Neural progenitor cell (in vitro differentiated cells): ENCODE results near the gene WSCD1. TPM values are rescaled to one million over a fixed set of nuclear protein-coding genes. Genes with fewer than 3 reads are reported as not detected.

Experiments
- DNase-seq: peaks from one replicate; pipeline ENCODE4 v3.0.0-alpha.2; 2016; ENCODE audit warnings: low spot score
- H2AFZ ChIP-seq: fragments of 200-600 bp; sonication (generic); replicated peaks from 2 replicates; pipeline ENCODE4 v1.6.1; 2016; ENCODE audit warnings: antibody characterized with exemption
- H3F3A ChIP-seq: fragments of 200-600 bp; sonication (generic); 2 replicates; pipeline ENCODE4 v1.6.1; 2016; ENCODE audit warnings: antibody characterized with exemption, low read depth
- H3K27ac ChIP-seq: fragments of 200-600 bp; sonication (generic); 2 replicates; pipeline ENCODE4 v1.5.1; 2016; ENCODE audit warnings: mild to moderate bottlenecking
- H3K27me3 ChIP-seq: fragments of 200-600 bp; sonication (generic); 2 replicates; pipeline ENCODE4 v1.6.1; 2016; ENCODE audit warnings: mild to moderate bottlenecking, moderate library complexity
- H3K36me3 ChIP-seq: fragments of 200-600 bp; sonication (generic); 2 replicates; pipeline ENCODE4 v1.5.1; 2016
- H3K4me1 ChIP-seq: fragments of 200-600 bp; sonication (generic); 2 replicates; pipeline ENCODE4 v1.6.1; 2016; ENCODE audit warnings: mixed run types
- H3K4me2 ChIP-seq: fragments of 200-600 bp; sonication (generic); 2 replicates; pipeline ENCODE4 v1.6.1; 2016
- H3K4me3 ChIP-seq: fragments of 200-600 bp; sonication (generic); 2 replicates; pipeline ENCODE4 v1.5.1; 2016
- H3K79me2 ChIP-seq: fragments of 200-600 bp; sonication (generic); 2 replicates; pipeline ENCODE4 v1.6.1; 2016; ENCODE audit warnings: low read depth
- H3K9ac ChIP-seq: fragments of 200-600 bp; sonication (generic); 2 replicates; pipeline ENCODE4 v1.6.1; 2016
- H3K9me3 ChIP-seq: fragments of 200-600 bp; sonication (generic); 2 replicates; pipeline ENCODE4 v1.5.1; 2016; ENCODE audit warnings: low read depth
- H4K20me1 ChIP-seq: fragments of 200-600 bp; sonication (generic); 2 replicates; pipeline ENCODE4 v1.6.1; 2016; ENCODE audit warnings: low read depth
- H3K27ac Mint-ChIP-seq: 3 replicates; pipeline ENCODE4 v1.8.0; 2021; ENCODE audit warnings: mixed read lengths
- H3K27me3 Mint-ChIP-seq: 2 replicates; pipeline ENCODE4 v1.8.0; 2022; ENCODE audit warnings: low read depth, mild to moderate bottlenecking, inconsistent platforms, moderate library complexity, mixed read lengths; ENCODE audit not compliant: insufficient read depth
- H3K36me3 Mint-ChIP-seq: 3 replicates; pipeline ENCODE4 v1.8.0; 2021; ENCODE audit warnings: mixed read lengths
- H3K4me1 Mint-ChIP-seq: 3 replicates; pipeline ENCODE4 v1.8.0; 2021; ENCODE audit warnings: mixed read lengths
- H3K4me3 Mint-ChIP-seq: 3 replicates; pipeline ENCODE4 v1.8.0; 2021; ENCODE audit warnings: mild to moderate bottlenecking, moderate library complexity, mixed read lengths
- H3K9me3 Mint-ChIP-seq: 3 replicates; pipeline ENCODE4 v1.8.0; 2020; ENCODE audit warnings: mixed read lengths
- CTCF ChIP-seq: fragments of 200-600 bp; sonication (generic); IDR thresholded peaks from 2 replicates; pipeline ENCODE4 v1.5.1; 2017; ENCODE audit warnings: antibody characterized with exemption, mild to moderate bottlenecking
- EZH2 ChIP-seq: fragments of 200-600 bp; sonication (generic); IDR thresholded peaks from 2 replicates; pipeline ENCODE4 v1.6.1; 2017; ENCODE audit warnings: antibody characterized with exemption, mild to moderate bottlenecking, moderate library complexity
- EZH2phosphoT487 ChIP-seq: fragments of 200-600 bp; sonication (generic); IDR thresholded peaks from 2 replicates; pipeline ENCODE4 v1.6.1; 2017; ENCODE audit warnings: antibody characterized with exemption
- total RNA-seq: library from RNA; depleted of rRNA; stranded (reverse); fragments of >200 nt; gene quantifications from 2 replicates; pipeline ENCODE4 v1.2.3, GENCODE V29; 2015; ENCODE audit warnings: low replicate concordance

WSCD1 gene
- total RNA-seq, 1 donor from 2014 or later: 20.2 TPM

DNA sequence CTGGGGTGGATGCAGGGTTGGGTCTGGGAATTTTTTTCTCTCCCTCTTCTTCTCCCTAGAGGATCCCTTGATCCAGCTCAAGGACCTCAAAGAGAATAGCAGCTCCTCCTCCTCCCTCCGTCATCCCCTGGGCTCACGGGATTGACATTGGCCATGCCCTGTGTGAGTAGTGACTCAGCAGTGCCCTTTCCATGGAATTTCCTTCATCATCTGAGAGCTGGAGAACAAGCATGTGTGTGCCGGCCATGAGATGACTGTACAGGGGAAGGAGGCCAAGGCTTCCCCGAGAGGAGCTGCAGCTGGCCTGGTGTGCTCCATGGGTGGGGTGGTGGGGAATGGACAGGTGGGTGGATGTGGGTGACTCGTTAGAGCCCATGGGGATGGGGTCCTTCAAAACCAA lies 8.9 kb upstream of the WSCD1 start:
- Histone ChIP-seq H3F3A (no peaks in the 10 kb centered on the region), H3K27me3 (no peaks in the 10 kb centered on the region), H4K20me1 (no peaks in the 10 kb centered on the region), H3K9ac (no peak overlapping the region), H3K9me3 (no peaks in the 10 kb centered on the region), H3K79me2 (no peaks in the 10 kb centered on the region), H2AFZ (no peak overlapping the region), H3K4me1 (peaks cover 4% of the 10 kb centered on the region), H3K36me3 (no peaks in the 10 kb centered on the region), H3K27ac (no peak overlapping the region), H3K4me2 (no peak overlapping the region), H3K4me3 (no peak overlapping the region)
- H3K9me3 Mint-ChIP-seq: peaks cover 6% of the 10 kb centered on the region
- H3K27ac Mint-ChIP-seq: peak overlapping the region; percentile 54
- TF ChIP-seq EZH2phosphoT487 (no peak), CTCF (no peak), EZH2 (no peak)
- H3K4me1 Mint-ChIP-seq: peaks cover 28% of the 10 kb centered on the region
- peak overlapping the region; percentile 16 for H3K4me3 Mint-ChIP-seq
- peaks cover 12% of the 10 kb centered on the region for H3K27me3 Mint-ChIP-seq
- H3K36me3 Mint-ChIP-seq: no peaks in the 10 kb centered on the region
- no peak for DNase-seq

DNA sequence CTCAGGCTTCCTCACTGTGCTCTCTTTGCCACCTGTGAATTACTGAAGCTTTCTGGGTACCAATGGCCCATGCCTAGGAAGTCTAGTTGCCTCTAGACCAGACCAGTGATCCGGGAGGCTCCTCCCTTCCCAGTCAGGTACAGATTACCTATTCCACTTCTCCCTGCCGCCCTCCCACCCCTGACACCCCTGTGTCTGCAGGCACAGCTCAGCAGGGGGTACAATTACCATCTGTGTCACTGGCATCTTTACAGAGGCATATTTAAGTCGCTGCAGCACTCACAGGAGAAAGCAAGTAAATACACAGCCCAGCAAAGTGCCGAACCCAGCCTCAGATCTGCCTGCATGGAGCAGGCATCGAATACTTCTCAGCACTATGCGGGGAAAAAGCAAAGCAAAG lies 5.3 kb upstream of the WSCD1 start:
- Mint-ChIP-seq H3K4me1 (peaks cover 19% of the 10 kb centered on the region), H3K9me3 (peaks cover 5% of the 10 kb centered on the region), H3K36me3 (no peaks in the 10 kb centered on the region), H3K4me3 (no peak overlapping the region), H3K27me3 (peaks cover 22% of the 10 kb centered on the region), H3K27ac (no peak overlapping the region)
- H3F3A ChIP-seq: peaks cover 5% of the 10 kb centered on the region
- H3K9ac ChIP-seq: no peak overlapping the region
- no peaks in the 10 kb centered on the region for H3K4me1 ChIP-seq
- no peak overlapping the region for H3K27ac ChIP-seq
- no peak overlapping the region for H3K4me2 ChIP-seq
- H3K9me3 ChIP-seq: no peaks in the 10 kb centered on the region
- no peaks in the 10 kb centered on the region for H3K36me3 ChIP-seq
- no peaks in the 10 kb centered on the region for H3K79me2 ChIP-seq
- no peak overlapping the region for H2AFZ ChIP-seq
- H4K20me1 ChIP-seq: no peaks in the 10 kb centered on the region
- H3K4me3 ChIP-seq: no peak overlapping the region
- DNase-seq: no peak
- TF ChIP-seq EZH2: no peak
- no peak for TF ChIP-seq EZH2phosphoT487
- TF ChIP-seq CTCF: no peak
- H3K27me3 ChIP-seq: peaks cover 24% of the 10 kb centered on the region

- Histone ChIP-seq H3K27ac (no peak overlapping the region), H3K4me3 (no peak overlapping the region), H3K4me1 (no peaks in the 10 kb centered on the region), H3K9ac (no peak overlapping the region), H4K20me1 (no peaks in the 10 kb centered on the region), H3K9me3 (no peaks in the 10 kb centered on the region), H3K4me2 (no peak overlapping the region), H3F3A (peaks cover 5% of the 10 kb centered on the region), H3K36me3 (no peaks in the 10 kb centered on the region), H3K27me3 (peaks cover 26% of the 10 kb centered on the region), H2AFZ (no peak overlapping the region), H3K79me2 (no peaks in the 10 kb centered on the region)
- Mint-ChIP-seq H3K27ac (no peak overlapping the region), H3K9me3 (peaks cover 4% of the 10 kb centered on the region), H3K36me3 (no peaks in the 10 kb centered on the region), H3K4me3 (no peak overlapping the region), H3K4me1 (peaks cover 16% of the 10 kb centered on the region), H3K27me3 (peaks cover 23% of the 10 kb centered on the region)
- no peak for DNase-seq
- TF ChIP-seq CTCF (no peak), EZH2 (no peak), EZH2phosphoT487 (no peak)
Observed at GRCh38 chr17:6065351-6065750, 4.8 kb upstream of the WSCD1 start.
